Adipocyte (in vitro differentiated cells): Measurements from ENCODE around the gene DOCK2.
A peak's percentile ranks its signal among the peaks of the same experiment; 100 is the strongest.
"Not testable (repeated sequence)": the region's sequence is repeated elsewhere in the genome, so short reads cannot be mapped to it uniquely, and the experiment has no call there.

Source experiments
- DNase-seq: peaks from one replicate; pipeline ENCODE4 v3.0.0-alpha.2; 2015; ENCODE audit warnings: low read depth
- H3K27me3 ChIP-seq: replicated peaks from 2 replicates; pipeline ENCODE4 v1.7.0; 2013; ENCODE audit warnings: mild to moderate bottlenecking, low read length, moderate library complexity; ENCODE audit not compliant: control insufficient read depth, insufficient read depth
- H3K36me3 ChIP-seq: 2 replicates; pipeline ENCODE4 v1.7.0; 2013; ENCODE audit warnings: low read length, mild to moderate bottlenecking, moderate library complexity; ENCODE audit not compliant: control insufficient read depth, insufficient read depth, severe bottlenecking
- H3K4me1 ChIP-seq: 2 replicates; pipeline ENCODE4 v1.7.0; 2013; ENCODE audit warnings: mild to moderate bottlenecking, low read length, moderate library complexity; ENCODE audit not compliant: control insufficient read depth, insufficient read depth
- H3K4me3 ChIP-seq: 2 replicates; pipeline ENCODE4 v1.7.0; 2013; ENCODE audit warnings: mild to moderate bottlenecking, low read length, moderate library complexity
- H3K9ac ChIP-seq: 2 replicates; pipeline ENCODE4 v1.7.0; 2013; ENCODE audit warnings: mild to moderate bottlenecking, low read length, moderate library complexity
- H3K9me3 ChIP-seq: 2 replicates; pipeline ENCODE4 v1.7.0; 2013; ENCODE audit warnings: mild to moderate bottlenecking, low read length, moderate library complexity; ENCODE audit not compliant: control insufficient read depth

The DOCK2 gene

DNA sequence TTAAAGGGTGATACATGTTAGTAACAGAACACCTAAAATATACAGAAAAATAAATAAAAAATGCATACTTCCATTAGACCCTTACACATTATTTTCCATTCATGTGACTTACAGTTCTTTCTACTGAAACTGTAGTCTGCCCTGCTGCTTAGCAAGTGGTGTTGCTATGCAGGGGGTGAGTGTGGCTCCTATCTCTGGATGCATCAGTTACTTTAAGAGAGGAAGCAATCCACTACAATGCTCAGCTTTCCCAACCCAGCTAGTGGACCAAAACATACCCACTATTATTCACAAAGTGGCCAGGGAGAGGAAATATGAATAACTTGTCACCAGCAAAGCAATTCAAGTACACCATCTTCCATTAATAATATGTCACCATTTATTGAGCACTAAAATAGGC is 121.8 kb downstream of the DOCK2 start:
- Histone ChIP-seq H3K9ac (no peak overlapping the region), H3K27me3 (no peaks in the 10 kb centered on the region), H3K9me3 (no peaks in the 10 kb centered on the region), H3K36me3 (no peaks in the 10 kb centered on the region), H3K4me1 (peaks cover 6% of the 10 kb centered on the region), H3K4me3 (no peak overlapping the region)
- DNase-seq = no peak

DNA sequence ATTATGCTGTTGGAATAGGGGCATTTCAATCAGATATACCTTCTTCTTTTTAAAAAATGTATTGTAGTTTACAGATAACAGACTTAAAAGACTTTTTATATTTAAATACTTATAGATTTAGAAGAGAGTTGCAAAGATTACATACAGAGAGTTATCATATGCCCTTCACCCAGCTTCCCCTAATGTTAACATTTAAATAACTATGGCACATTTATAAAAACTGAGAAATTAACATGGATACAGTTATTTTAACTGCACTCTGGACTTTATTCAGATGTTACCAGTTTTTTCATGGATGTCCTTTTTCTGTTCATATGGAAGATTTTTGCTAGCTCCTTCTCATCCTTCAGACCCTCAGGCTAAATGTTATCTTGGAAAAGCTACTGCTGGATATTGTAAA is 123.2 kb downstream of the DOCK2 start:
- no peaks in the 10 kb centered on the region for H3K27me3 ChIP-seq
- H3K9ac ChIP-seq = no peak overlapping the region
- H3K4me1 ChIP-seq = no peaks in the 10 kb centered on the region
- no peak overlapping the region for H3K4me3 ChIP-seq
- no peaks in the 10 kb centered on the region for H3K36me3 ChIP-seq
- no peaks in the 10 kb centered on the region for H3K9me3 ChIP-seq
- no peak for DNase-seq

DNA sequence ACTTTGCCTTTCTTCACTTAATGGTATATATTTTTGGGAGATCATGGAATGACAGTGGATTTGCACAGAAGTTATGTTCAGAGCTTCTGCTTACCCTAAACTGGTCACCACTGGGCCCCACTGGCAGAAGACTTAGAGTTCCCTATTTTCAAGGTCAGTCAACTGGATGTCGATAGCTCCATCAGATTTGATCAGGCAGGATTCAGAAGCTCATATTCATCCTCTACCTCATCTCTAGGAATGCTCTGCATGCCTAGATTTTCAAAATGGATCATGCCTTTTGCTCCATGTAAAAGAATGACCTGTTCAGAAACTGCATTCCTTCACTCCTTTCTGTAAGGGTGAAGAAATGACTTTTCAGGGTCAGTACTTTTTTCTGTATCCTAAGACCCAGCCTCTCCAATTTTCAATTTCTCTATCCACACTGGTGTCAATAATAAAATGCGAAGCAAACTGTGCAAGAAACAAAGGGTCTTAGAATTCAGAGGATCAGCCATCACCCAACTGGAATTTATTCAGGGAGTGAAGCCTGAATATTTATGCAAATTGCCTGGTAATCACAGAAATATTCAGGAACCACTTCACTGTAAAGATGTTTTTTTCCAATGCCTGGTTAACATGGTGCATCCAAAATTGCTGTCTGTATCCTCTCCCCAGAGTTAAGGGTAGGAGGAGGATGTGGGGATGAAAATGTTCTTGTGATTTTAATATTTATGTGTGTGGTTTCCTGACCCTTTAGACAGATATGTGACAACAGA is 125.4 kb downstream of the DOCK2 start:
- H3K4me3 ChIP-seq = no peak overlapping the region
- DNase-seq = peak; percentile 24

DNA sequence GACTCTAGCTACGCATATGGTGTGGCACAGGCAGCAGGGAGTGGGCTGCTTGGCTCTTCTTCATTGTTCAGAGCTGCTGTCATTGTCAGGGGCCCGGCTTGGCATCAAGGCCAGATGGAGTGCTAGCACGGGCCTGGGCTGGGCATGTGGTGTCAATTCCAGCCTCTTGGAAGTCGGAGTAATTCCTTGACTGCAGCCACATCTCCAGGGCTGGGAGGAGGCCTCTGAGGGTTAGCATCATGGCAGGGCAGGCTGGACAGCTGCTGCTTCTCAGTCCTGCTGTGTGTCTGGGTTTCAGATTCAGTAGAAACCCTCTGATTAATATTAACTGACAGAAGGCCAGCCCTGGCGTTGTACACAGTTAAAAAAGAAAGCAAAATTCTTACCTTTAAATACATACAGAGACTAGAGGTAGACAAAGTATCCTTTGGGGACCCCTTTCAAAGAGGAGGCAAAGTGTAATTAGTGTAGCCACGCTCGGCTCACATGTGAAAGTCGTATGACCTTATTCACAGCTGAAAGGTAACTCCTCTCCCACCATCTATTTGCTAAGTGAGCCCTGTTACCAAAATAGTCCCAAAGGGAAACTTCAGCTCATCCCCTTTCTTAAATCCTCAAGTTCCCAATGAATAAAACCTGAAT is 126.4 kb downstream of the DOCK2 start:
- Histone ChIP-seq H3K27me3 (no peaks in the 10 kb centered on the region), H3K9me3 (no peaks in the 10 kb centered on the region), H3K9ac (no peak overlapping the region), H3K4me3 (no peak overlapping the region), H3K4me1 (no peaks in the 10 kb centered on the region), H3K36me3 (no peaks in the 10 kb centered on the region)
- DNase-seq = peak; percentile 19

More for the DNA sequence above, 125.4 kb downstream of the DOCK2 start:
- Histone ChIP-seq H3K9ac (no peak overlapping the region), H3K36me3 (no peaks in the 10 kb centered on the region), H3K9me3 (no peaks in the 10 kb centered on the region), H3K27me3 (no peaks in the 10 kb centered on the region), H3K4me1 (no peaks in the 10 kb centered on the region)

DNA sequence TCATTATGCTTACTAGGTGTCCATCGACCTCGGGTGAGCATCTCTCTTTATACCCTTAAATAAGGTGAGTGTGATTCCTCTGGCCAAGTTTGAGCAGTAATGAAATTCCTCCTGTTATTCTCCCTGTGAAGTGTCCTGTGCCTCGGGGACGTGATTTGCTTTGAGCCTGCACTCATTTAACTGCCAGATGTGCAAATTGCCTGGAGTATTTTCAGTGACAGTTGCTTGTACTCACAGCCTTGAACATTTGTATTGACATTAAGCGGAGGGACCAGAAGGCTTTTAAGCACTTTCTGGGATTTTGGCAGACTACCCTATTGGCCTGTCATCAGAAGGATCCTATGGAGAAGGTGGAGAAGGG is 126.9 kb downstream of the DOCK2 start:
- Histone ChIP-seq H3K9ac (no peak overlapping the region), H3K4me1 (no peaks in the 10 kb centered on the region), H3K36me3 (no peaks in the 10 kb centered on the region), H3K27me3 (no peaks in the 10 kb centered on the region), H3K4me3 (no peak overlapping the region), H3K9me3 (no peaks in the 10 kb centered on the region)
- no peak for DNase-seq

DNA sequence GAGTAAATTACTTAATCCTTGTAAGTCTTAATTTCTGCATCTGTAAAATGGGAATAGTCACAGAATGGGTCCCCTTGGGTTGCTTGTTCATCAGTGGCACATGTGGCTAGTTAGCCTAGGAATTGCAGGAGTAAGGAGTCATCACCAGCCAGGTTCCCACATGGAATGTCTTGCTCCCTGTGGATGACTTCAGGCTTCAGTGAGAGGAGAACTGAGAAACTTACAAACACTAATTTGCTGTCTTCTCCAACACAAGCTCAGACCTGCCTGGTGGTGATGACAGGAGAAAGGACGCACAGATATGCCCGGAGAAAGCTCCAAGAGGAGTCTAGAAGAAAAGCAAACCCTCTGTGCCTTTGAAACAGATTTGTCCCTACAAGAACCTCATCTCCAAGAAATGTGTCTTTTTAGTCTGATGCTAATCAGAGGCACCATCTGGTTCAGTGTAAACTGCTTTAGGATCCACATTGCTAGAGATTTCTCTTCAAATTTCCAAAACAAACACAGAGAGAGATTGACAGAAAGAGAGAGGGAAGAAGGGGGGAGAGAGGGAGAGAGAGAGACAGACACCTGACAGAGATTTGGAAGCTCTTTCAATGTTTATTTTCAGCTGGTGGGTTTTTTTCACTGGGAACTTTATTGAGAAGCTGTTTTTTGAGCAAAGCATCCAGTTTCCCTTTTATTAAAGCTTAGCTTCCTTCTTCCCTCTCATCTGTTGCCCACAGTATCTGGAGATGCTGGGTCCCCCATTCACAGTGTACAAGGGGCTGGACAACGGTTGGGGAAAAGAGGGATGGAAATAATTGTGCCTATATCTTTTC is 128.3 kb downstream of the DOCK2 start:
- no peak overlapping the region for H3K4me3 ChIP-seq
- no peaks in the 10 kb centered on the region for H3K9me3 ChIP-seq
- H3K9ac ChIP-seq = no peak overlapping the region
- no peaks in the 10 kb centered on the region for H3K36me3 ChIP-seq
- H3K4me1 ChIP-seq = no peaks in the 10 kb centered on the region
- no peak for DNase-seq
- no peaks in the 10 kb centered on the region for H3K27me3 ChIP-seq

DNA sequence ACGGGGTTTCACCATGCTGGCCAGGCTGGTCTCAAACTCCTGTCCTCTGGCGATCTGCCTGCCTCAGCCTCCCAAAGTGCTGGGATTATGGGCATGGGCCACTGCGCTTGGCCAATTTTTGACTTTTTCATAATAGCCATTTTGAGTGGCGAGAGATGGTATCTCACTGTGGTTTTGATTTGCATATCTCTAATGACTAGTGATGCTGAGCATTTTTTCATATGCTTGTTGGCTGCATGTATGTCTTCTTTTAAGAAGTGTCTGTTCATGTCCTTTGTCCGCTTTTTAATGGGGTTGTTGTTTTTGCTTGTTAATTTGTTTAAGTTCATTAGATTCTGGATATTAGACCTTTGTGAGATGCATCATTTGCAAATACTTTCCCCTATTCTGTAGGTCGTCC is 129.9 kb downstream of the DOCK2 start:
- H3K4me3 ChIP-seq, H3K4me1 ChIP-seq, H3K9me3 ChIP-seq: not testable (repeated sequence)

DNA sequence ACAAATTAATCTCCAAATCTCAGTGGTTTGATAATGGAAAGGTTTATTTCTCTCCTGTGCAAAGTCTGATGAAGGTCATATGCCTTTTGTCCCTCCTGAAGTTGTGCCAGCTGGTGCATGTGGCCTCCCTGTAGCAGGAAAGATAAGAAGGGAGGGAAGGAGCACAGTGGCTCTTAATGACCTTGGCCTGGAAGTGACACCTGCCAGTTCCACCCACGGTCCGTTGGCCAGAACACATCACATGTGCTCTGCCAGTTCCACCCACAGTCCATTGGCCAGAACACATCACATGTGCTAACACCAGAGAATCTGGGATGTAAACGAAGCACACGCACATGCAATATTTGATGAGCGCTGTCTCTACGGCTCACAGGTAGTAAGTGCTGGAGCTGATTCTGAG is 130.9 kb downstream of the DOCK2 start:
- no peaks in the 10 kb centered on the region for H3K4me1 ChIP-seq
- H3K4me3 ChIP-seq = no peak overlapping the region
- no peaks in the 10 kb centered on the region for H3K36me3 ChIP-seq
- H3K27me3 ChIP-seq = no peaks in the 10 kb centered on the region
- no peaks in the 10 kb centered on the region for H3K9me3 ChIP-seq
- no peak overlapping the region for H3K9ac ChIP-seq
- DNase-seq = no peak

More for the DNA sequence above, 129.9 kb downstream of the DOCK2 start:
- not testable (repeated sequence) for H3K9ac ChIP-seq, H3K36me3 ChIP-seq, H3K27me3 ChIP-seq, DNase-seq

DNA sequence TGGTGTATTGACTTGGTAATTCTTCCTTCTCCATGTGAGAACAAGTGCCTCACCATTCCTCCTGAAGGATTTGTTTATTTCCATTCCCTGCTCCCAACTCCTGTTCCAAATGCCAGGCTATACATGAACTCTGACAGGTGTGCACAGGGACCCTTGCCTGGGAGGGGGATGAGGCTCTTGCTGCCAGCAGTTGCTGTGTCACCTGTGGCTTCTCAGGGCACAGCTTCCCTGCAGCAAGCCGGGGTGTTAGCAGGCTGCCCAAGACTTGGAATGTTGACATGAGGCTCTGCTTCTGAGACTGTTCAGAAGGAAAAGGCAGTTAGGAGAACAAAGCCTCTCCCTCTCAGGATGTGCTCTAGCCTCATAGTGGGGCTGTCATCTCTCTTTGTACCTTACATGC is 131.3 kb downstream of the DOCK2 start:
- Histone ChIP-seq H3K36me3 (no peaks in the 10 kb centered on the region), H3K4me3 (no peak overlapping the region), H3K9me3 (no peaks in the 10 kb centered on the region), H3K9ac (no peak overlapping the region), H3K27me3 (no peaks in the 10 kb centered on the region), H3K4me1 (no peaks in the 10 kb centered on the region)
- no peak for DNase-seq

DNA sequence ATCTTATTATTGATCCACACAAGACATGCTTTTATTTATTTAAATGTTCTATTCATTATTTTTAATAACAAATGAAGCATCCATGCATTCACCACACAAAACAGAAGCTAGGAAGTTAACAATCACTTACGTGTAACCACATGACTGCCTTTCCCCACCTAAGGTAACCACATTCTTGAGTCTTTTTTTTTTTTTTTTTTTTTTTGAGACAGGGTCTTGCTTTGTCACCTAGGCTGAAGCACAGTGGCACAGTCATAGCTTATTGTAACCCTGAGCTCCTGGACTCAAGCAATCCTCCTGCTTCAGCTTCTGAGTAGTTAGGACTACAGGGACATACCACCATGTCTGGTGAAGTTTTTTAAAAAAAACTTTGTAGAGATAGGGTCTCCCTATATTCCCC is 133.0 kb downstream of the DOCK2 start:
- H3K9me3 ChIP-seq = no peaks in the 10 kb centered on the region
- no peaks in the 10 kb centered on the region for H3K27me3 ChIP-seq
- H3K4me3 ChIP-seq = no peak overlapping the region
- no peak overlapping the region for H3K9ac ChIP-seq
- no peak for DNase-seq
- H3K36me3 ChIP-seq = no peaks in the 10 kb centered on the region
- no peaks in the 10 kb centered on the region for H3K4me1 ChIP-seq

DNA sequence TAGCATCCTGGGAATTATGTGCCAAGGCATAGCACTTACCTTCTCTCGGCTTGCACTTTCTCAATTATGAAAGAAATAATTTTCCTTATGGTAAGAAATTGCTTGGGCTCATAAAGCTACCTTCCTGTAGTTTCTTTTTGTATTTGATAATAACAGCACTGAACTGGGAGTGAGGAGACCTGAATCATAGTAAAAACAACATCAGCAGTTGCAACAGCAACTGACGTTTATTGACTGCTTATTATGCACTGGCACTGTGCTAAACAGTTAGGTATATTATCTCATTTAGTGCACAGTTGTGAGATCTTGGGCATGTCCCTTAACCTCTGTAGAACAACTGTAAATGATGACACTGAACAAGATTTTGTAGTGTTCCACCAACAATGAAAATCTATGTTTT is 135.2 kb downstream of the DOCK2 start:
- no peak for DNase-seq
- no peak overlapping the region for H3K4me3 ChIP-seq
- H3K9me3 ChIP-seq = no peaks in the 10 kb centered on the region
- no peaks in the 10 kb centered on the region for H3K36me3 ChIP-seq
- no peaks in the 10 kb centered on the region for H3K4me1 ChIP-seq
- no peak overlapping the region for H3K9ac ChIP-seq
- H3K27me3 ChIP-seq = no peaks in the 10 kb centered on the region
